Measurements from ENCODE around the gene GXYLT1.
"Not testable (repeated sequence)": the region's sequence is repeated elsewhere in the genome, so short reads cannot be mapped to it uniquely, and the experiment has no call there.

The GXYLT1 gene

DNA sequence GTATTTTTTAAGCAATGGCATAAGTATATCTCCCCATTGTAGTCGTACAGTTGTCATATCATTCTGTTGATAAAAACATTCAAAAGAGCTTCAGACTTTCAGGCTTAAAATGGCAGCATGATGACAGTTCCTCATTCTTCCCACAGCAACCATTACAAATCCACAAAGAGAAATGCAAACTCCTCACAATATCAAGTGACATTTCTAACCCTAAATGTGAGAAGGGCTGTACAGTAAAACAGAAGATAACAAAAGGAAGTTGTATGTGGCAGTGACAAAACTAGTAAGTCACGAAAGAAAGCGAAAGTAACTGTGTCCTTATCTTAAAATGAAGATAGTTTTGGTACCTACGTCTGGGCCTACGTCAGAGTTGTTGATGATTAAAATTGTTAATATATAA, 46.7 kb downstream of the GXYLT1 start:
- DNase-seq (ENCODE audit: low read depth): no peak

DNA sequence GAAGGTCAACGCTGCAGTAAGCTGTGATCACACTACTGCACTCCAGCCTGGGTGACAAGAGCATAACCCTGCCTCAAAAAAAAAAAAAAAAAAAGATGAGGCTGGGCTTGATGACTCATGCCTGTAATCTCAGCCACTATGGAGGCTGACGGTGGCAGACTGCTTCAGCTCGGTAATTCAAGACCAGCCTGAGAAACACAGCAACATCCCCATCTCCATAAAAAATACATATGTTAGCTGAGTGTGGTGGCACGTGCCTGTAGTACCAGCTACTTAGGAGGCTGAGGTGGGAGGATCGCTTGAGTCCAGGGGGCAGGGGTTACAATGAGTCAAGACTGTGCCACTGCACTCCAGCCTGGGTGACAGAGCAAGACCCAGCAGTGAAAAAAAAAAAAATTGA, 50.4 kb downstream of the GXYLT1 start:
- peak; percentile 10 for DNase-seq (ENCODE audit: low read depth)

DNA sequence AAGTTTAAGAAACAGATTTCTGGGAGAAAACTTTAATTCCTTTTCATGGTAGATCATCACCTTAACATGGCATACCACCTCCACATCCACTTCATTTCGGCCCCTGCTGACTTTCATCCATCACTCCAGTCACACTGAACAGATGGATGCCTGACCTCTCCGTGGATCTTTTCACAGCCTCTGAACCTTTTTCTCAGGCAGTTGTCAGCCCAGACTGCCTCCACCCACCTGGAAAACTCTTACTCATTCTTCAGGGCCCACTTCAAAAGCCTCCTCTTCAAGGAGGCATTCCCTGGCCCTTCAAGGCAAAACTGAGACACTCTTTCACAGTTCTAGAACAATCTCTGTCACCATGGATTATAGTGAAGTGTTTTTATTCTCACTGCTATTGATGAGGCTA, 52.9 kb downstream of the GXYLT1 start:
- DNase-seq (ENCODE audit: low read depth): no peak

DNA sequence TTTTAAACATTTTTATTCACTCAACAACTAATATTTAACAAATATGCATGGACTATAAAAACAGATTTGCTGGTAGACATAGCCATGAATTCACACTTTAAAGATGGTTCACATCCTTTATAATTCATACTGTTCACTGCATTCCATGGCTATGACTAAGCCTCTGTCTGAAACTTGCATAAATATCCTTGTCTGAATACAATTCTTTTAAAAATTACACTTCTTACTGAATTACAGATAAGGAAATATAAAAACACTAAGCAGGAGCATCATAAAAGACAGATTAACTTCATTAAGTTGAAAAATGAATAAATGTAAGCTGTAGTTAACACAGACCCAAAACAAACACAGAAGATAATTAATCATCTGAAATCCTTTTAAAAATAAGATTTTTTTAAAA, 53.8 kb downstream of the GXYLT1 start:
- DNase-seq (ENCODE audit: low read depth): no peak

DNA sequence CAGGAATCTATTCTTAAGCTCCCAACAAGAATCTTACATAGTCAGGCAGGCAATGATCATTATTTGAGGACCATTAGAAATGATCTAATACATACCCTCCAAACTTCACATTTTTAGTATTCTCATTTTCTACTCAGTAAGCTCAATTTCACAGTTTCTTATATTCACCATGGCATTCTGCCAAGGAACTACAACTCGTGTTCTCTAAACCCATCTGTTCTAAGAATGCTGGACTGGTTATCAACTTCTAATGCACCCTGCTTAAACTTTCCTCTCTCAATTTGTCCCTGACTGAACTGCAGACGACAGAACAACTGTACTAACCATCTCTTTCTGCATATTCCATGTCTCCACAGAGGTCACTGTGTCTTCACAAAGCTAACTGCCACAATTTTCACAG, 58.6 kb downstream of the GXYLT1 start:
- no peak for DNase-seq (ENCODE audit: low read depth)

DNA sequence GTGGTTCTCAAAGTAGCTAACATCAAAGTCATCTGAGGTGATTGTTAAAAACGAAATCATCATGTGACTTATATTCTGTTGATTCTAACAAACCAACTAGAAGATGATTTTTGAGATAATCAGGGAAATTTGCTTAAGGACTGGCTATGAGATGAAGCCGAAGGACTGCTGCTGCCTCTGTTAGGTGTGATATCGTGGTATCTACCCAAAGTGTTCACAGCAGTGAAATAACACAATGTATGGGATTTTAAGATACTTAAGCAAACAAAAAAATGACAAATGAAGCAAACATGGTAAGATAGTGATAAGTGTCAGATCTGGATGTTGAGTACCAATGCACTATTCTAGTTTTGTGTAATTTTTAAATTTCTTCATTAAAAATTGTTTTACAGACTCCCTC, 59.1 kb downstream of the GXYLT1 start:
- no peak for DNase-seq (ENCODE audit: low read depth)

DNA sequence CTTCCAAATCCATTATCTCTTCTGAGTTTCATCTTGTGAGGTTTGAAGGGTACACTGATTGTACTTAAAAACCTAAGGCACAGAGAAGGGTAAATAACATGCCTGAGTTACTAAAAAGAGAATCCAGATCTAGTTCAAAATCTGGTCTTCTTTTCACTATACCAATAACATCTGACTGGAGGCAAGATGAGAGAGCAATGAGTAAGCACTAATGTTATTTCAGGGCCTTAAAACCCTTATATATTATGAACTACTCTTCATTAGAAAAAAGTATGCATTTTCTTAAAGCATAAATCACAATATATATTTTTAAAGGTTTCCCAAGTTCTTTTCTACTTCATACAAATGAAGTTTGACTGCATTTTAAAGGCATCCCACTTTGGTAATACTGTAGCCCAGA, 60.2 kb downstream of the GXYLT1 start:
- no peak for DNase-seq (ENCODE audit: low read depth)

DNA sequence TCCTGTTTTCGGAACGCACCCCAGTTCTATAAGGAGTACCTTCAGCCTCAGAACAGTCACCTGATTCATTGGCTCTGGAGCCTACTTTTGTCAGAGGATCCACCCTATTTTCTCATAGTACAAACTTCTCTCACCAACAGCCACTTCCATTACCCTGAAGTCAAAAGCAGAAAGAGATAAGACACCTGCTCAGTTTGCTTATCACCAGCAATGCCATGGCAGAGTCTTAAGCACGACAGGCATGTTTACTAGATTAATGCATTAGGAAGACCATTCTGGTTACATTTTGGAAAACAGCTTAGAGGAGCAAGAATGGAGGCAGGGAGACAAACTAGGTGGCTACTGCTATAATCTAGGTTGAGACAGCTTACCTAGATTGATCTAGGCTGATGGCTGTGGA, 67.7 kb downstream of the GXYLT1 start:
- DNase-seq (ENCODE audit: low read depth): no peak

DNA sequence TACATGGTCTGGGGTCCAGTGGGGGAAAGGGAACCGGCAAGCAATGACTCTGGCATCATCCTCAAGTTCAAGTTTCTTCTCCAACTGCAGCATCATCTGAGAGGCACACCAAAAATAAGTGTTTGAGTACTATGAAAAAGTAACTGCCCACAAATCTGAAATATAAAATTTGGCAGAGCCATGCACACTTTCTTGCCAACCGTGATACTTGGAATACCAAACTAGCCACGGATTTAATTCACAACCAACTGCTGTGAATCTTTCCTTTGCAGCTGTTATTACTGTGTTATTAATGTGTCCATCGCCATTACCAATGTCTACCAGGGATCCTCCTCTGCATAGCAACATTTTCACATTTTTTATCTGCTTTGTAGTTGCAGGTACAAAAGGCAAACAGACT, 74.6 kb downstream of the GXYLT1 start:
- no peak for DNase-seq (ENCODE audit: low read depth)

DNA sequence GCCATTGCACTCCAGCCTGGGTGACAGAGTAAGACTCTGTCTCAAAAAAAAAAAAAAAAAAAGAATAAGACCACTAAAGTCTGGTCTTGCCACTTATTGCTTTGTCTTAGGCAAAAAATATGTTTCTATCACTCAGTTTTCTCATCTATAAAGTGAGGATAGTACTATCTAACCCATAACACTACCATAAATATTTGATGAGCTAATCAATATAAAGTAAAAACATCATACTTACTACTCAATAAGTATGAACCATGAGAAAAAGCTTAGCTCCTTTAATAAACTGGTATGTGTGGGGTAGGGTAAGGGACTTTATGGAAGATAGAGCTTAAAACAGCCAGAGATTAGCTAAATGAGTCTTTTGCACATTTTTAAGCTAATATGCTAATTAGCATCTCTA, 85.5 kb downstream of the GXYLT1 start:
- DNase-seq (ENCODE audit: low read depth): no peak

DNA sequence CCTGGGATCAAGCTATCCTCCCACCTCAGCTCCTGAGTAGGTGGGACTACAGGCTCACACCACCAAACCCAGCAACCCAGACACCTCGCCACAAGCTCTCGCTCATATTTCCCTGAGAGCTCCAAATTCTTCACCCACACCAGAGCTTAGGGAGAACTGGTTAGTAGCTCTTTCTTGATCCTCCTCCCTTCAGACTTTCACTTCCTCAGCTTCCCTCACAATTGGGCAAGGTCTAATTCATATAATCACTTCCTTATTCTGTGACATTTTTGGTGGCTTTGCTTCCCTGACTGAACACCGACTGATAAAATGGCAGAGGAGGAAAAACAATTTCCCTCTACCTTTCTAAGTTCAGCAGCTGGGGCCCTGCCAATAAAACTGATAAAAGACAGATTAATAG, 88.5 kb downstream of the GXYLT1 start:
- no peak for DNase-seq (ENCODE audit: low read depth)

DNA sequence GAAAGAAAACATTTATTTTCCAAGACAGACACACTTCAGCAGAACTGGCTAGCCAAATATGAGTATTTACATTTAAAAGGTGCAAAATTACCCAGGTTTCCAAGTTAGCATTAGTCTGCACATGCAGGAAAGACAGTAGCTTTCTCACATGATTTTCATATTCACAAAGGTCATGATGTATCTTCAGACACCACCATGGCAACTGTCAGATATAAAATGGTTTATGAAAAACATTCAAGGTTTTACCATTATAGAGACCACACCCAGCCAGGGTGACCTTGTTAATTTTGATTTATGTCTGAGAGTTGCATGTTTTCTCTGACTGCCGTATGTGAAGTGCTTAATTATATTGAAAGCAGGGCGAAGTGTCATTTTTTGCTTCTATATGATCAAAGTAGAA, 91.2 kb downstream of the GXYLT1 start:
- no peak for DNase-seq (ENCODE audit: low read depth)

DNA sequence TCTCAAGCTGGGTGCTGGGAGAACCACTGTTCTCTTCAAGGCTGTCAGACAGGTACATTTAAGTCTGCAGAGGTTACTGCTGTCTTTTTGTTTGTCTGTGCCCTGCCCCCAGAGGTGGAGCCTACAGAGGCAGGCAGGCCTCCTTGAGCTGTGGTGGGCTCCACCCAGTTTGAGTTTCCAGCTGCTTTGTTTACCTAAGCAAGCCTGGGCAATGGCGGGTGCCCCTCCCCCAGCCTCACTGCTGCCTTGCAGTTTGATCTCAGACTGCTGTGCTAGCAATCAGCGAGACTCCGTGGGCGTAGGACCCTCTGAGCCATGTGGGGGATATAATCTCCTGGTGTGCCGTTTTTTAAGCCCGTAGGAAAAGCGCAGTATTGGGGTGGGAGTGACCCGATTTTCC, 95.7 kb downstream of the GXYLT1 start:
- DNase-seq (ENCODE audit: low read depth): not testable (repeated sequence)

DNA sequence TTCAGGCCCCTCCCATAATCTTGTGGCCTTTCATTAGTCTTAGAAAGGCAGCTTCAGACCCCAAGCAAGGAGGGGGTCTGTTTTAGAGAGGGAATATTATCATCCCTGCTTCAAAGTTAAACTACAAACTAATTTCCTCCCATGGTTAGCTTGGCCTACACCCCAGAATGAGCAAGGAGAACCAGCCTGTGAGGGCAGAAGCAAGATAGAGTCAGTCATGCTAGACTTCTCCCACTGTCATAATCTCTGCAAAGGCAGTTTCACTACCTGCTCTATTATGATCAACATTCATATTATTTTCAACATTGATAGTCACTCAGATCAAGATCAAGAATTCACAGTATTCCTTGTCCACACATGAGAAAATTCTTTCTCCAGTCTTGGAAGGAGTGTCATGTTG, 105.1 kb downstream of the GXYLT1 start:
- DNase-seq (ENCODE audit: low read depth): no peak

DNA sequence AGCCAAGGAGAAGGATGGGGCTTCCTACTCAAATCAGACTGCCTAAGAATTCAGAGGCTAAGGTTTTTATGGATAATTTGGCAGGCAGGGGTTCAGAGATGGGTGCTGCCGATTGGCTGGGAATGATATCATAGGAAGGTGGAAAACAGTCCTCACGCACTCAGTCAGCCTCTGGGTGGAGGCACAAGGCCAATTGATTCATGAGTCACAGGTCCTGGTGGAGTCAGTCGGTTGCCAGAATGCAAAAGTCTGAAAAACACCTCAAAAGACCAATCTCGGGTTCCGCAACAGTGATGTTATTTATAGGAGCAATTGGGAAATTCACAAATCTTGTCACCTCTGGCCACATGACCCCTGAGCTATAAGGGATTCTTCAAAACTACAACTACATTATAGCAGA, 105.5 kb downstream of the GXYLT1 start:
- DNase-seq (ENCODE audit: low read depth): no peak

DNA sequence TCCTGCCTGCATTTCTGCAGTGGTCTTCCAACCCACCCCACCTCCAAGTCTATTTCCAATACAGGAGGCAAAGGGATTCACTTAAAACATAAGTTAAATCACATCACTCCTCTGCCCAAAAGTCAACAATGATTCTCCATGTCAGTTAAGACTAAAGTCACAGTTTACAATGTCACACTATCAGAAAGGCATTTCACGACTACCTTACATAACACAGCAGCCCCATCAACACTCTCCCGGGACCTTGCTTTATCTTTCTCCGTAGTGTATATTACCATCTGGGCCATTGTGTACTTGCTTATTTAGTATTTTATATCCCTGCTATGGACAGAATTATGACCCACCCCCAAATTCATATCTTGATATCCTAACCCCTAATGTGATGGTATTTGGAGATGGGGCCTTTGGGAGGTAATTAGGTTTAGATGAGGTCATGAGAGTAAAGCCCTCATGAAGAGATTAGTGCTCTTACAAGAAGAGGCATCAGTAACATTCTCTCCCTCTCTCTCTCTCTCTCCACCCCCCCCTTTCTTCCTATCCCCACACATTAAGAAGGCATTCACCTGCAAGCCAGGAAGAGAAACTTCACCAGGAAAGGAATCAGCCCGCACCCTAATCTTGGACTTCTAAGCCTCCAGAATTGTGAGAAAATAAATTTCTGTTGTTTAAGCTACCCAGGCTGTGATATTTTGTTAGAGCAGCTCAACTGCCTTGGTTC, 112.7 kb downstream of the GXYLT1 start:
- DNase-seq (ENCODE audit: low read depth): no peak

Data from activated T-cell treated with anti-CD3 and anti-CD28 coated beads for 24 hours (primary cell).